Measurements from ENCODE around the gene MVP. TPM values are rescaled to one million over a fixed set of nuclear protein-coding genes. Genes with fewer than 3 reads are reported as not detected.

Gene MVP
- total and polyA plus RNA-seq, 2 donors (not counting 1 experiment from before 2014, with no cell fraction given) = 109 to 121 TPM

DNA sequence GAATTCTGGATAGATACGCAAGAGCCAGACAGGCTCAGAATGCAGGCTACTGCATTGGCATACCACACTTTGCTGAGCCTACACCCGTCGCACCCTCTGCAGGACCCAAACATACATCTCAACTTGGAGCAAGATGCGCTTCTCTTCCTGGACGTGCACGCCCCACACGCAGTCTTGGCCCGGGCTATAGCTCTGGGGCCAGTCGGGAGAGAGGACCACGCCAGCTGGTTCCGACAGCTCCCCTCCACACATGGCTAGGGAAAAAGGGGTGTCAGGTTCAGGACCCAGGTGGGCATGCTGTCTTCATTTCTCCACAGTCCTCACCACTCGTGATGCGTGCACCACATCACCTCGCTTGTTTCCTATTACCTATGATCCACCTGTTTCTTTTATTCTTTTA is 57.9 kb downstream of the MVP start:
- 91% methylated on average over 8 of the region's 14 CpGs for WGBS (ENCODE audit: insufficient coverage)
- Histone ChIP-seq H3K4me3 (ENCODE audit: control extremely low read depth in 1 of 5, extremely low read depth in 1 of 5, insufficient read depth in 1 of 5, low read depth in 2 of 5, low read length in 4 of 5) (no peak overlapping the region), H3K4me1 (ENCODE audit: control insufficient read depth in 2 of 2, insufficient read depth in 2 of 2, low read length in 2 of 2) (peaks cover 17 to 18% of the 10 kb centered on the region in 2 donors), H3K79me2 (ENCODE audit: control insufficient read depth, insufficient read depth, low read length) (no peaks in the 10 kb centered on the region), H3K4me2 (replicated peaks; ENCODE audit: low read depth, low read length, poor library complexity, severe bottlenecking) (no peak overlapping the region), H4K20me1 (ENCODE audit: control insufficient read depth, insufficient read depth, low read length, poor library complexity, severe bottlenecking) (no peaks in the 10 kb centered on the region), H3K27ac (ENCODE audit: low read length in 2 of 2) (no peak overlapping the region), H3K36me3 (replicated peaks in 1 of 2; ENCODE audit: control extremely low read depth in 1 of 2, control insufficient read depth in 1 of 2, extremely low read depth in 1 of 2, insufficient read depth in 2 of 2, low read length in 1 of 2) (no peaks in the 10 kb centered on the region), H3K9me3 (ENCODE audit: control extremely low read depth in 1 of 3, control insufficient read depth in 2 of 3, insufficient read depth in 1 of 3, low read length in 2 of 3) (peaks cover 0 to 14% (median 3%) of the 10 kb centered on the region in 3 donors), H3K27me3 (replicated peaks in 1 of 4; ENCODE audit: control extremely low read depth in 1 of 4, control insufficient read depth in 3 of 4, insufficient read depth in 4 of 4, low read length in 3 of 4) (peaks cover 0 to 42% (median 11%) of the 10 kb centered on the region in 4 experiments), H2AFZ (ENCODE audit: insufficient read depth, low read depth, low read length, poor library complexity, severe bottlenecking) (no peak overlapping the region), H3K9ac (ENCODE audit: low read length) (no peak overlapping the region)
- intact Hi-C loops (cut with micrococcal nuclease) = no loop called here
- Mint-ChIP-seq H3K27me3 (peaks cover 36% of the 10 kb centered on the region), H3K4me3 (no peak overlapping the region), H3K27ac (no peak overlapping the region), H3K9me3 (ENCODE audit: insufficient read depth) (no peaks in the 10 kb centered on the region), H3K4me1 (peaks cover 16% of the 10 kb centered on the region)
- no peak for DNase-seq
- POLR2A ChIA-PET = no interaction called here
- CTCF ChIA-PET = no interaction called here
- ATAC-seq (ENCODE audit: low read depth) = no peak
- TF ChIP-seq, protein P1, sequence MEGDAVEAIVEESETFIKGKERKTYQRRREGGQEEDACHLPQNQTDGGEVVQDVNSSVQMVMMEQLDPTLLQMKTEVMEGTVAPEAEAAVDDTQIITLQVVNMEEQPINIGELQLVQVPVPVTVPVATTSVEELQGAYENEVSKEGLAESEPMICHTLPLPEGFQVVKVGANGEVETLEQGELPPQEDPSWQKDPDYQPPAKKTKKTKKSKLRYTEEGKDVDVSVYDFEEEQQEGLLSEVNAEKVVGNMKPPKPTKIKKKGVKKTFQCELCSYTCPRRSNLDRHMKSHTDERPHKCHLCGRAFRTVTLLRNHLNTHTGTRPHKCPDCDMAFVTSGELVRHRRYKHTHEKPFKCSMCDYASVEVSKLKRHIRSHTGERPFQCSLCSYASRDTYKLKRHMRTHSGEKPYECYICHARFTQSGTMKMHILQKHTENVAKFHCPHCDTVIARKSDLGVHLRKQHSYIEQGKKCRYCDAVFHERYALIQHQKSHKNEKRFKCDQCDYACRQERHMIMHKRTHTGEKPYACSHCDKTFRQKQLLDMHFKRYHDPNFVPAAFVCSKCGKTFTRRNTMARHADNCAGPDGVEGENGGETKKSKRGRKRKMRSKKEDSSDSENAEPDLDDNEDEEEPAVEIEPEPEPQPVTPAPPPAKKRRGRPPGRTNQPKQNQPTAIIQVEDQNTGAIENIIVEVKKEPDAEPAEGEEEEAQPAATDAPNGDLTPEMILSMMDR (IDR thresholded peaks at IDR 0.05) = no peak
- no peak for TF ChIP-seq EZH2 (IDR thresholded peaks at IDR 0.05; ENCODE audit: borderline replicate concordance, insufficient read depth, low read depth, low read length, poor library complexity, severe bottlenecking)

DNA sequence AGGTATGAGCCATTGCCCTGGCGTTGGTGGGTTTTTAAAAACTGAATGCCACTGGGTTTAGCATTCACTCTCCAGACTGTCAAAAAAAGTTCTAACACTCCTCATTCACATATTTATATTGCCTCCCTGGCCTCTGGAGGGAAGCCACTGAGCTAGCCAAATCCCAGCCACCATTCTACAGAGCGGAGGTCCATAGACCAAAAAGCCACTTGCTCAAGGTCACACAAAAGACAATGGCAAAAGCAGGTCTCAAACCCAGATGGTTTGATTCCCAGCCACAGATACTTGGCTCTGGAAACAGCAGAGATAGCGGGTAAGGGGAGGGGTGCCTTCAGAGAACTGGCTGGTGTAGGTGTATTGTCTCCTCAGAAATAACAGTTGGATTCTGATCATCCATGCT is 60.8 kb downstream of the MVP start:
- Histone ChIP-seq H3K4me2 (replicated peaks; ENCODE audit: low read depth, low read length, poor library complexity, severe bottlenecking) (no peak overlapping the region), H3K4me1 (ENCODE audit: control insufficient read depth in 2 of 2, insufficient read depth in 2 of 2, low read length in 2 of 2) (peaks cover 17% of the 10 kb centered on the region in 2 donors), H3K9ac (ENCODE audit: low read length) (no peak overlapping the region), H3K36me3 (replicated peaks in 1 of 2; ENCODE audit: control extremely low read depth in 1 of 2, control insufficient read depth in 1 of 2, extremely low read depth in 1 of 2, insufficient read depth in 2 of 2, low read length in 1 of 2) (no peaks in the 10 kb centered on the region), H4K20me1 (ENCODE audit: control insufficient read depth, insufficient read depth, low read length, poor library complexity, severe bottlenecking) (no peaks in the 10 kb centered on the region), H3K27ac (ENCODE audit: low read length in 2 of 2) (no peak overlapping the region), H3K27me3 (replicated peaks in 1 of 4; ENCODE audit: control extremely low read depth in 1 of 4, control insufficient read depth in 3 of 4, insufficient read depth in 4 of 4, low read length in 3 of 4) (peaks cover 0 to 34% (median 10%) of the 10 kb centered on the region in 4 experiments), H3K79me2 (ENCODE audit: control insufficient read depth, insufficient read depth, low read length) (no peaks in the 10 kb centered on the region), H3K9me3 (ENCODE audit: control extremely low read depth in 1 of 3, control insufficient read depth in 2 of 3, insufficient read depth in 1 of 3, low read length in 2 of 3) (peaks cover 0 to 14% (median 3%) of the 10 kb centered on the region in 3 donors), H3K4me3 (ENCODE audit: control extremely low read depth in 1 of 5, extremely low read depth in 1 of 5, insufficient read depth in 1 of 5, low read depth in 2 of 5, low read length in 4 of 5) (no peak overlapping the region), H2AFZ (ENCODE audit: insufficient read depth, low read depth, low read length, poor library complexity, severe bottlenecking) (no peak overlapping the region)
- no peak overlapping the region for H3K4me3 Mint-ChIP-seq
- TF ChIP-seq, protein P1 (IDR thresholded peaks at IDR 0.05) = no peak
- no peak for DNase-seq
- no peak overlapping the region for H3K27ac Mint-ChIP-seq
- WGBS (ENCODE audit: insufficient coverage) = 97% methylated on average over 3 of the region's 3 CpGs
- no peaks in the 10 kb centered on the region for H3K9me3 Mint-ChIP-seq (ENCODE audit: insufficient read depth)
- POLR2A ChIA-PET = interaction anchor here (0.6 kb wide), 2 partner anchors 17 to 28 kb away, joined by 5 read pairs; no protein-coding TSS in a partner anchor
- peaks cover 12% of the 10 kb centered on the region for H3K4me1 Mint-ChIP-seq
- no peak for ATAC-seq (ENCODE audit: low read depth)
- CTCF ChIA-PET = no interaction called here
- H3K27me3 Mint-ChIP-seq = peaks cover 43% of the 10 kb centered on the region
- intact Hi-C loops (cut with micrococcal nuclease) = no loop called here

Data from B cell (primary cell).